ENCODE results near the gene TPD52L2. TPM values are rescaled to one million over a fixed set of nuclear protein-coding genes. Genes with fewer than 3 reads are reported as not detected.

TPD52L2 gene
- total RNA-seq, 1 donor from 2014 or later = 141 TPM

GRCh38 chr20:63854069-63854765, 10.9 kb upstream of the TPD52L2 start:
- Mint-ChIP-seq H3K4me1 (ENCODE audit: low read depth) (peaks cover 19% of the 10 kb centered on the region), H3K27ac (ENCODE audit: unreplicated experiment) (peak overlapping the region; percentile 63), H3K4me3 (ENCODE audit: unreplicated experiment) (no peak overlapping the region), H3K27me3 (ENCODE audit: low read depth) (no peaks in the 10 kb centered on the region), H3K9me3 (ENCODE audit: low read depth) (no peaks in the 10 kb centered on the region), H3K36me3 (ENCODE audit: low read depth) (no peaks in the 10 kb centered on the region)
- no peak for TF ChIP-seq CTCF (IDR thresholded peaks at IDR 0.05)
- no peak for DNase-seq (ENCODE audit: low spot score)

- no peaks in the 10 kb centered on the region for H3K9me3 Mint-ChIP-seq (ENCODE audit: low read depth)
- no peaks in the 10 kb centered on the region for H3K36me3 Mint-ChIP-seq (ENCODE audit: low read depth)
- no peaks in the 10 kb centered on the region for H3K27me3 Mint-ChIP-seq (ENCODE audit: low read depth)
- DNase-seq (ENCODE audit: low spot score) = no peak
- H3K4me1 Mint-ChIP-seq (ENCODE audit: low read depth) = peaks cover 24% of the 10 kb centered on the region
- H3K27ac Mint-ChIP-seq (ENCODE audit: unreplicated experiment) = no peak overlapping the region
- peak overlapping the region; percentile 6 for H3K4me3 Mint-ChIP-seq (ENCODE audit: unreplicated experiment)
- TF ChIP-seq CTCF (IDR thresholded peaks at IDR 0.05) = no peak
These were observed 10.2 kb upstream of the TPD52L2 start for GRCh38 chr20:63854766-63855362.

- DNase-seq (ENCODE audit: low spot score) = no peak
- no peak for TF ChIP-seq CTCF (IDR thresholded peaks at IDR 0.05)
- H3K36me3 Mint-ChIP-seq (ENCODE audit: low read depth) = peaks cover under 1% of the 10 kb centered on the region
- H3K27ac Mint-ChIP-seq (ENCODE audit: unreplicated experiment) = no peak overlapping the region
- H3K27me3 Mint-ChIP-seq (ENCODE audit: low read depth) = no peaks in the 10 kb centered on the region
- peaks cover 24% of the 10 kb centered on the region for H3K4me1 Mint-ChIP-seq (ENCODE audit: low read depth)
- no peaks in the 10 kb centered on the region for H3K9me3 Mint-ChIP-seq (ENCODE audit: low read depth)
- peak overlapping the region; percentile 6 for H3K4me3 Mint-ChIP-seq (ENCODE audit: unreplicated experiment)
These were observed 9.5 kb upstream of the TPD52L2 start for GRCh38 chr20:63855363-63856097.

- Mint-ChIP-seq H3K4me1 (ENCODE audit: low read depth) (peaks cover 24% of the 10 kb centered on the region), H3K27me3 (ENCODE audit: low read depth) (no peaks in the 10 kb centered on the region), H3K36me3 (ENCODE audit: low read depth) (peaks cover 2% of the 10 kb centered on the region), H3K9me3 (ENCODE audit: low read depth) (no peaks in the 10 kb centered on the region), H3K27ac (ENCODE audit: unreplicated experiment) (no peak overlapping the region), H3K4me3 (ENCODE audit: unreplicated experiment) (no peak overlapping the region)
- DNase-seq (ENCODE audit: low spot score) = no peak
- no peak for TF ChIP-seq CTCF (IDR thresholded peaks at IDR 0.05)
These were observed 9.0 kb upstream of the TPD52L2 start for GRCh38 chr20:63856098-63856511.

GRCh38 chr20:63857764-63858392, 7.2 kb upstream of the TPD52L2 start:
- Mint-ChIP-seq H3K27me3 (ENCODE audit: low read depth) (no peaks in the 10 kb centered on the region), H3K9me3 (ENCODE audit: low read depth) (no peaks in the 10 kb centered on the region), H3K36me3 (ENCODE audit: low read depth) (peaks cover 2% of the 10 kb centered on the region), H3K4me1 (ENCODE audit: low read depth) (peaks cover 21% of the 10 kb centered on the region), H3K4me3 (ENCODE audit: unreplicated experiment) (no peak overlapping the region), H3K27ac (ENCODE audit: unreplicated experiment) (no peak overlapping the region)
- TF ChIP-seq CTCF (IDR thresholded peaks at IDR 0.05) = no peak
- DNase-seq (ENCODE audit: low spot score) = no peak
